H1 (cell line): ENCODE results near the gene SPDYC. TPM values are rescaled to one million over a fixed set of nuclear protein-coding genes. Genes with fewer than 3 reads are reported as not detected.

Experiments used
- CTCF ChIA-PET: fragments of 300-600 bp; sonication (Branson Sonifier 250); formaldehyde crosslinking; loops from one replicate; lab custom pipeline; 2021; ENCODE audit not compliant: partially characterized antibody; lab: Charles Lee
- POLR2A ChIA-PET: fragments of 300-600 bp; sonication (Branson Sonifier 250); formaldehyde crosslinking; loops from one replicate; lab custom pipeline; 2021; ENCODE audit warnings: inconsistent platforms; ENCODE audit not compliant: partially characterized antibody; lab: Charles Lee
- DNase-seq, 2 experiments: peaks; one replicate each; pipeline versions ENCODE4 v3.0.0 to v3.0.0-alpha.2; 2010 to 2022; ENCODE audit warnings: low spot score in 2 of 2, low read depth in 1 of 2, mixed read lengths in 1 of 2
- FAIRE-seq: peaks from 2 replicates; lab custom pipeline; 2011; peaks lifted over from hg19 to GRCh38; lab: Jason Lieb, UNC
- H2AFZ ChIP-seq: 2 replicates; pipeline ENCODE4 v1.8.1; 2012; ENCODE audit warnings: low read length, inconsistent platforms
- H2AK5ac ChIP-seq: 2 replicates; pipeline ENCODE4 v1.6.1; 2013; ENCODE audit warnings: low read depth, low read length
- H2BK120ac ChIP-seq: replicated peaks from 2 replicates; pipeline ENCODE3; 2013; ENCODE audit warnings: low read depth, low read length, inconsistent platforms
- H2BK12ac ChIP-seq: 2 replicates; pipeline ENCODE4 v1.6.1; 2013; ENCODE audit warnings: low read depth, low read length
- H2BK15ac ChIP-seq: 2 replicates; pipeline ENCODE4 v1.6.1; 2013; ENCODE audit warnings: low read length
- H2BK20ac ChIP-seq: 2 replicates; pipeline ENCODE4 v1.6.1; 2013; ENCODE audit warnings: low read length
- H2BK5ac ChIP-seq: 2 replicates; pipeline ENCODE4 v1.6.1; 2013; ENCODE audit warnings: low read depth, low read length
- H3K14ac ChIP-seq: 2 replicates; pipeline ENCODE4 v1.6.1; 2013; ENCODE audit warnings: inconsistent platforms; ENCODE audit not compliant: insufficient read length
- H3K18ac ChIP-seq: 2 replicates; pipeline ENCODE4 v1.6.1; 2013; ENCODE audit warnings: low read length; ENCODE audit errors: extremely low read depth
- H3K23ac ChIP-seq: 2 replicates; pipeline ENCODE4 v1.6.1; 2013; ENCODE audit warnings: inconsistent platforms; ENCODE audit not compliant: insufficient read length
- H3K23me2 ChIP-seq: 2 replicates; pipeline ENCODE4 v1.6.1; 2013; ENCODE audit warnings: low read depth, low read length
- H3K27ac ChIP-seq: 2 replicates; pipeline ENCODE4 v1.6.1; 2011; ENCODE audit warnings: low read depth, low read length, inconsistent platforms
- H3K27me3 ChIP-seq, 4 experiments: replicated peaks in 1 of 4; 1 replicate in 1 of 4; 2 replicates in 3 of 4; pipeline versions ENCODE4 v1.6.1 to v1.8.1; 2011 to 2013; ENCODE audit warnings: low read length in 3 of 4, mild to moderate bottlenecking in 3 of 4, inconsistent platforms in 2 of 4, mixed read lengths in 2 of 4, moderate library complexity in 1 of 4; ENCODE audit not compliant: control insufficient read depth in 3 of 4, insufficient read depth in 3 of 4; ENCODE audit errors: extremely low read depth in 1 of 4
- H3K36me3 ChIP-seq, 4 experiments: 2 replicates each; pipeline versions ENCODE4 v1.6.1 to v1.8.1; 2011 to 2013; ENCODE audit warnings: mild to moderate bottlenecking in 4 of 4, low read length in 3 of 4, moderate library complexity in 2 of 4, control low read depth in 1 of 4, inconsistent platforms in 1 of 4; ENCODE audit not compliant: insufficient read depth in 4 of 4, control insufficient read depth in 2 of 4
- H3K4ac ChIP-seq: replicated peaks from 2 replicates; pipeline ENCODE3; 2013; ENCODE audit warnings: low read length, low read depth, mixed read lengths, inconsistent platforms; ENCODE audit not compliant: insufficient read length
- H3K4me1 ChIP-seq, 4 experiments: replicated peaks in 1 of 4; 1 replicate in 1 of 4; 2 replicates in 3 of 4; pipeline versions ENCODE4 v1.6.1 to v1.8.1; 2011 to 2013; ENCODE audit warnings: low read length in 3 of 4, inconsistent platforms in 2 of 4, mixed read lengths in 1 of 4; ENCODE audit not compliant: insufficient read depth in 4 of 4, control insufficient read depth in 3 of 4
- H3K4me2 ChIP-seq, 2 experiments: 2 replicates each; pipeline versions ENCODE4 v1.6.1 to v1.8.1; 2011 to 2013; ENCODE audit warnings: low read depth in 2 of 2, low read length in 2 of 2, control low read depth in 1 of 2, inconsistent platforms in 1 of 2, mild to moderate bottlenecking in 1 of 2; ENCODE audit not compliant: insufficient read depth in 1 of 2
- H3K4me3 ChIP-seq, 4 experiments: fragments of 200-600, 300-600 bp in 1 of 4; sonication (generic), shearing (Covaris generic), sonication (Bioruptor Twin) in 1 of 4; 2 replicates each; pipeline versions ENCODE4 v1.5.1 to v1.8.1; 2011 to 2016; ENCODE audit warnings: low read length in 4 of 4, low read depth in 3 of 4, control low read depth in 2 of 4, inconsistent platforms in 2 of 4, mild to moderate bottlenecking in 2 of 4, mixed read lengths in 1 of 4, moderate library complexity in 1 of 4; ENCODE audit not compliant: insufficient read depth in 2 of 4; ENCODE audit errors: extremely low read depth in 1 of 4
- H3K56ac ChIP-seq: replicated peaks from 2 replicates; pipeline ENCODE3; 2013; ENCODE audit warnings: low read depth, mild to moderate bottlenecking, mixed read lengths, low read length, inconsistent platforms; ENCODE audit not compliant: insufficient read length
- H3K79me1 ChIP-seq: 2 replicates; pipeline ENCODE4 v1.6.1; 2013; ENCODE audit warnings: low read depth, low read length, control low read depth
- H3K79me2 ChIP-seq, 2 experiments: 2 replicates each; pipeline versions ENCODE4 v1.6.1 to v1.8.1; 2012 to 2013; ENCODE audit warnings: low read length in 2 of 2, mild to moderate bottlenecking in 2 of 2, inconsistent platforms in 1 of 2; ENCODE audit not compliant: insufficient read depth in 2 of 2, control insufficient read depth in 1 of 2
- H3K9ac ChIP-seq, 4 experiments: replicated peaks in 1 of 4; 1 replicate in 1 of 4; 2 replicates in 3 of 4; pipeline versions ENCODE4 v1.6.1 to v1.8.1; 2011 to 2013; ENCODE audit warnings: low read depth in 3 of 4, low read length in 3 of 4, control low read depth in 2 of 4, mild to moderate bottlenecking in 2 of 4, moderate library complexity in 2 of 4, inconsistent platforms in 1 of 4; ENCODE audit errors: extremely low read depth in 1 of 4
- H3K9me3 ChIP-seq, 2 experiments: 2 replicates each; pipeline versions ENCODE4 v1.6.1 to v1.8.1; 2012 to 2013; ENCODE audit warnings: mild to moderate bottlenecking in 2 of 2, moderate library complexity in 2 of 2, control low read depth in 1 of 2, inconsistent platforms in 1 of 2, low read depth in 1 of 2, low read length in 1 of 2, mixed read lengths in 1 of 2; ENCODE audit not compliant: insufficient read depth in 2 of 2
- H4K20me1 ChIP-seq, 2 experiments: replicated peaks in 1 of 2; 2 replicates each; pipeline versions ENCODE3 to v1.8.1; 2011 to 2013; ENCODE audit warnings: inconsistent platforms in 2 of 2, low read length in 2 of 2, mild to moderate bottlenecking in 1 of 2; ENCODE audit not compliant: insufficient read depth in 2 of 2, control insufficient read depth in 1 of 2
- H4K5ac ChIP-seq: 2 replicates; pipeline ENCODE4 v1.6.1; 2013; ENCODE audit warnings: low read length, low read depth, mixed read lengths, inconsistent platforms; ENCODE audit not compliant: insufficient read length
- H4K8ac ChIP-seq: 2 replicates; pipeline ENCODE4 v1.8.0; 2013; ENCODE audit warnings: mild to moderate bottlenecking, moderate library complexity, low read length, inconsistent platforms; ENCODE audit not compliant: insufficient read depth; ENCODE audit errors: extremely low read depth
- H4K91ac ChIP-seq: replicated peaks from 2 replicates; pipeline ENCODE3; 2013; ENCODE audit warnings: low read length, mixed read lengths, inconsistent platforms; ENCODE audit not compliant: insufficient read length
- ATF3 ChIP-seq: IDR thresholded peaks from 2 replicates; pipeline ENCODE4 v1.6.1; 2011; ENCODE audit warnings: low read depth, mild to moderate bottlenecking, low read length; ENCODE audit not compliant: insufficient read depth
- CREB1 ChIP-seq: IDR thresholded peaks from 2 replicates; pipeline ENCODE4 v1.6.1; 2012; ENCODE audit warnings: inconsistent platforms
- POLR2AphosphoS5 ChIP-seq: IDR thresholded peaks from 2 replicates; pipeline ENCODE4 v1.6.1; 2011; ENCODE audit warnings: low read depth, low read length
- SIX5 ChIP-seq: IDR thresholded peaks from 2 replicates; pipeline ENCODE4 v1.6.1; 2011; ENCODE audit warnings: mild to moderate bottlenecking, low read depth, low read length
- TCF12 ChIP-seq: IDR thresholded peaks from 2 replicates; pipeline ENCODE4 v1.6.1; 2011; ENCODE audit warnings: low read depth, mild to moderate bottlenecking, low read length
- WGBS, 2 experiments: shearing (Covaris generic) in 1 of 2; methylation state at CpG; one replicate each; pipeline versions ENCODE4 v1.1.6 to v1.1.7; 2013 to 2015; ENCODE audit warnings: low lambda C conversion rate in 2 of 2, mixed read lengths in 2 of 2, inconsistent platforms in 1 of 2, low coverage in 1 of 2, missing lambda C conversion rate in 1 of 2; ENCODE audit not compliant: insufficient replicate concordance in 2 of 2, insufficient coverage in 1 of 2, insufficient read length in 1 of 2; ENCODE audit errors: extremely low coverage in 1 of 2, missing lambda C conversion rate in 1 of 2; 5-methylcytosine and 5-hydroxymethylcytosine counted together
- polyA plus RNA-seq, 7 experiments: library from polyadenylated mRNA; depleted of rRNA in 3 of 7; stranded (reverse) in 5 of 7; unstranded in 2 of 7; fragments of >200 nt in 5 of 7; fragments of 200-250 nt in 2 of 7; gene quantifications; 1 replicate in 5 of 7; 2 replicates in 1 of 7; 4 replicates in 1 of 7; pipeline versions ENCODE4 v1.2.1 to v1.2.3, GENCODE V29; 2011 to 2013; ENCODE audit warnings: missing spikeins in 2 of 7, mixed read lengths in 2 of 7
- total RNA-seq: library from RNA; stranded (reverse); fragmentation: NEBNext Ultra II Directional; extraction: Animal tissue kit (Norgen Biotek cat#: 25700); gene quantifications from 2 replicates; pipeline ENCODE4 v1.2.1, GENCODE V29; 2021
- TF ChIP-seq, protein P1 (sequence below): IDR thresholded peaks from 2 replicates; pipeline ENCODE4 v1.6.1; 2011; ENCODE audit warnings: low read length, improper control_type of control experiment
- TF ChIP-seq, protein P2 (sequence below): IDR thresholded peaks from 2 replicates; pipeline ENCODE4 v1.6.1; 2012; ENCODE audit warnings: inconsistent platforms

The SPDYC gene
- total and polyA plus RNA-seq, 2 of the 8 experiments (the other 6 are each of a cell fraction or from before 2014, with no cell fraction given): 0.15 TPM; not detected in 1

GRCh38 chr11:65209711-65210360 is 39.8 kb downstream of the SPDYC start:
- Histone ChIP-seq H3K4me1 (peaks cover 5 to 37% (median 29%) of the 10 kb centered on the region in 4 experiments), H4K91ac (no peak overlapping the region), H2BK15ac (no peak overlapping the region), H3K56ac (no peak overlapping the region), H4K5ac (no peak overlapping the region), H4K8ac (no peak overlapping the region; the same call in 1 of the 2 replicates), H3K9me3 (no peaks in the 10 kb centered on the region), H2BK20ac (no peak overlapping the region), H3K27me3 (no peaks in the 10 kb centered on the region), H2AFZ (no peak overlapping the region), H3K18ac (no peak overlapping the region), H2BK5ac (no peak overlapping the region), H3K4ac (no peak overlapping the region), H3K4me2 (no peak overlapping the region), H3K14ac (no peak overlapping the region), H3K23me2 (no peaks in the 10 kb centered on the region; the same call in 1 of the 2 replicates), H4K20me1 (no peaks in the 10 kb centered on the region), H3K23ac (no peak overlapping the region), H2BK12ac (no peak overlapping the region), H3K79me1 (no peaks in the 10 kb centered on the region), H3K36me3 (peaks cover 29 to 63% (median 48%) of the 10 kb centered on the region in 4 experiments), H2AK5ac (no peak overlapping the region), H3K9ac (no peak overlapping the region), H3K4me3 (no peak overlapping the region), H3K27ac (no peak overlapping the region), H3K79me2 (peaks cover 0 to 6% of the 10 kb centered on the region in 2 experiments; a peak in 1 of 4 replicates), H2BK120ac (no peak overlapping the region)
- 92% methylated on average over 20 of the region's 20 CpGs; no CpG with 5 or more reads in 1 of the 2 experiments for WGBS, 2 experiments
- FAIRE-seq (no peak), DNase-seq (no peak)
- ChIA-PET POLR2A (interaction anchor here (1.1 to 13.9 kb wide), 6 partner anchors 13 to 42 kb away, joined by 3 to 324 read pairs (median 7); partner anchors contain the start of gene SPDYC), CTCF (interaction anchor here (0.5 to 11.9 kb wide), 5 partner anchors 13 to 310 kb away, joined by 3 to 184 read pairs (median 3); no protein-coding TSS in a partner anchor)
- TF ChIP-seq, protein P1, sequence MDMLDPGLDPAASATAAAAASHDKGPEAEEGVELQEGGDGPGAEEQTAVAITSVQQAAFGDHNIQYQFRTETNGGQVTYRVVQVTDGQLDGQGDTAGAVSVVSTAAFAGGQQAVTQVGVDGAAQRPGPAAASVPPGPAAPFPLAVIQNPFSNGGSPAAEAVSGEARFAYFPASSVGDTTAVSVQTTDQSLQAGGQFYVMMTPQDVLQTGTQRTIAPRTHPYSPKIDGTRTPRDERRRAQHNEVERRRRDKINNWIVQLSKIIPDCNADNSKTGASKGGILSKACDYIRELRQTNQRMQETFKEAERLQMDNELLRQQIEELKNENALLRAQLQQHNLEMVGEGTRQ: no peak
- TF ChIP-seq TCF12 (no peak), SIX5 (no peak), CREB1 (no peak), ATF3 (no peak), POLR2AphosphoS5 (no peak)
- TF ChIP-seq, protein P2, sequence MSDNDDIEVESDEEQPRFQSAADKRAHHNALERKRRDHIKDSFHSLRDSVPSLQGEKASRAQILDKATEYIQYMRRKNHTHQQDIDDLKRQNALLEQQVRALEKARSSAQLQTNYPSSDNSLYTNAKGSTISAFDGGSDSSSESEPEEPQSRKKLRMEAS: no peak
